B cell (primary cell): ENCODE data around the gene NUMB. TPM values are rescaled to one million over a fixed set of nuclear protein-coding genes. Genes with fewer than 3 reads are reported as not detected.

Source experiments
- ATAC-seq: fragments of 200-7000 bp; cut with Tn5 transposase; one replicate; pipeline ENCODE4 v1.10.0; 2021; ENCODE audit warnings: low read depth, mild to moderate bottlenecking, moderate number of reproducible peaks, moderate library complexity
- CTCF ChIA-PET: fragments of 350-600 bp; sonication (Branson Sonifier 250); formaldehyde crosslinking; loops from one replicate; lab custom pipeline; 2021; ENCODE audit warnings: antibody characterized with exemption, inconsistent platforms; lab: Charles Lee
- POLR2A ChIA-PET: fragments of 350-600 bp; sonication (Branson Sonifier 250); formaldehyde crosslinking; loops from one replicate; lab custom pipeline; 2021; ENCODE audit warnings: antibody characterized with exemption; lab: Charles Lee
- DNase-seq: peaks from one replicate; pipeline ENCODE4 v3.0.0; 2013
- H2AFZ ChIP-seq: 2 replicates; pipeline ENCODE4 v1.6.1; 2012; ENCODE audit warnings: mild to moderate bottlenecking, low read depth, low read length; ENCODE audit not compliant: insufficient read depth, poor library complexity, severe bottlenecking
- H3K27ac ChIP-seq, 2 donors: 1 replicate in 1 of 2; 2 replicates in 1 of 2; pipeline ENCODE4 v1.5.1; 2012 to 2013; ENCODE audit warnings: low read length in 2 of 2, mild to moderate bottlenecking in 2 of 2, moderate library complexity in 1 of 2
- H3K27me3 ChIP-seq, 4 experiments: fragments of 200-600 bp in 1 of 4; sonication (generic) in 1 of 4; replicated peaks in 1 of 4; 1 replicate in 2 of 4; 2 replicates in 2 of 4; pipeline versions ENCODE4 v1.6.1 to v1.7.0; 2013 to 2016; ENCODE audit warnings: low read length in 3 of 4, mild to moderate bottlenecking in 2 of 4, mixed read lengths in 1 of 4, moderate library complexity in 1 of 4; ENCODE audit not compliant: insufficient read depth in 4 of 4, control insufficient read depth in 3 of 4; ENCODE audit errors: control extremely low read depth in 1 of 4
- H3K36me3 ChIP-seq, 2 experiments: replicated peaks in 1 of 2; 1 replicate in 1 of 2; 2 replicates in 1 of 2; pipeline versions ENCODE4 v1.6.1 to v1.7.1; 2013; ENCODE audit warnings: low read length in 1 of 2; ENCODE audit not compliant: insufficient read depth in 2 of 2, control insufficient read depth in 1 of 2; ENCODE audit errors: control extremely low read depth in 1 of 2, extremely low read depth in 1 of 2
- H3K4me1 ChIP-seq, 2 donors: fragments of 200-600 bp in 1 of 2; sonication (generic) in 1 of 2; 1 replicate in 1 of 2; 2 replicates in 1 of 2; pipeline versions ENCODE4 v1.5.1 to v1.6.1; 2013 to 2017; ENCODE audit warnings: low read length in 2 of 2; ENCODE audit not compliant: control insufficient read depth in 2 of 2, insufficient read depth in 2 of 2
- H3K4me2 ChIP-seq: replicated peaks from 2 replicates; pipeline ENCODE3; 2012; ENCODE audit warnings: mild to moderate bottlenecking, low read depth, low read length; ENCODE audit not compliant: poor library complexity, severe bottlenecking
- H3K4me3 ChIP-seq, 5 experiments: fragments of 200-600 bp in 1 of 5; sonication (generic) in 1 of 5; 1 replicate in 3 of 5; 2 replicates in 2 of 5; pipeline versions ENCODE4 v1.5.1 to v1.7.0; 2011 to 2016; ENCODE audit warnings: low read length in 4 of 5, mild to moderate bottlenecking in 4 of 5, low read depth in 2 of 5, control low read depth in 1 of 5, moderate library complexity in 1 of 5; ENCODE audit not compliant: insufficient read depth in 1 of 5; ENCODE audit errors: control extremely low read depth in 1 of 5, extremely low read depth in 1 of 5
- H3K79me2 ChIP-seq: fragments of 200-600 bp; sonication (generic); one replicate; pipeline ENCODE4 v1.6.0; 2016; ENCODE audit warnings: low read length; ENCODE audit not compliant: control insufficient read depth, insufficient read depth
- H3K9ac ChIP-seq: fragments of 200-600 bp; sonication (generic); 2 replicates; pipeline ENCODE4 v1.6.1; 2017; ENCODE audit warnings: mild to moderate bottlenecking, low read length, moderate library complexity
- H3K9me3 ChIP-seq, 3 donors: one replicate each; pipeline versions ENCODE4 v1.6.1 to v1.7.1; 2013; ENCODE audit warnings: low read length in 2 of 3; ENCODE audit not compliant: control insufficient read depth in 2 of 3, insufficient read depth in 1 of 3; ENCODE audit errors: control extremely low read depth in 1 of 3
- H4K20me1 ChIP-seq: 2 replicates; pipeline ENCODE4 v1.6.0; 2012; ENCODE audit warnings: mild to moderate bottlenecking, low read length; ENCODE audit not compliant: insufficient read depth, control insufficient read depth, poor library complexity, severe bottlenecking
- H3K27ac Mint-ChIP-seq: one replicate; pipeline ENCODE4 v1.8.0; 2021; ENCODE audit warnings: mixed read lengths
- H3K27me3 Mint-ChIP-seq: one replicate; pipeline ENCODE4 v1.8.0; 2021; ENCODE audit warnings: mixed read lengths
- H3K4me1 Mint-ChIP-seq: one replicate; pipeline ENCODE4 v1.8.0; 2021; ENCODE audit warnings: mixed read lengths
- H3K4me3 Mint-ChIP-seq: one replicate; pipeline ENCODE4 v1.8.0; 2021; ENCODE audit warnings: mixed read lengths
- H3K9me3 Mint-ChIP-seq: one replicate; pipeline ENCODE4 v1.8.0; 2022; ENCODE audit warnings: mixed read lengths; ENCODE audit not compliant: insufficient read depth
- CTCF ChIP-seq: fragments of 200-600 bp; IDR thresholded peaks from one replicate; pipeline ENCODE4 v1.8.0; 2022; ENCODE audit warnings: antibody characterized with exemption, mild to moderate bottlenecking
- EZH2 ChIP-seq: IDR thresholded peaks from 2 replicates; pipeline ENCODE4 v1.6.1; 2012; ENCODE audit warnings: borderline replicate concordance, low read depth, mild to moderate bottlenecking, moderate library complexity, low read length; ENCODE audit not compliant: insufficient read depth, poor library complexity, severe bottlenecking
- WGBS: methylation state at CpG from one replicate; pipeline ENCODE4 v1.1.5; 2013; ENCODE audit warnings: missing lambda C conversion rate; ENCODE audit not compliant: insufficient coverage; 5-methylcytosine and 5-hydroxymethylcytosine counted together
- intact Hi-C: fragments of 100-400 bp; cut with micrococcal nuclease; formaldehyde crosslinking; loops from one replicate; pipeline ENCODE4 v1.10.0; 2022
- polyA plus RNA-seq: library from polyadenylated mRNA; depleted of rRNA; stranded (reverse); fragments of >200 nt; gene quantifications from 2 replicates; pipeline ENCODE4 v1.2.3, GENCODE V29; 2012
- total RNA-seq, 2 donors: library from RNA; stranded (reverse); fragments of 120-200 nt in 1 of 2; gene quantifications; 1 replicate in 1 of 2; 2 replicates in 1 of 2; pipeline versions ENCODE4 v1.2.3 to v1.2.4, GENCODE V29; 2013 to 2022

Gene NUMB
- total and polyA plus RNA-seq, 2 donors (not counting 1 experiment from before 2014, with no cell fraction given) = 63.4 to 102 TPM

GRCh38 chr14:73422515-73422914 lies 35.8 kb downstream of the NUMB start:
- H3K4me3 ChIP-seq = no peak overlapping the region
- peaks cover 4 to 8% of the 10 kb centered on the region in 2 experiments for H3K36me3 ChIP-seq
- H3K4me2 ChIP-seq = peak overlapping the region; percentile 16
- H4K20me1 ChIP-seq = peaks cover 5% of the 10 kb centered on the region
- H3K4me1 Mint-ChIP-seq = peaks cover 42% of the 10 kb centered on the region
- H3K79me2 ChIP-seq = peaks cover 96% of the 10 kb centered on the region
- no peaks in the 10 kb centered on the region for H3K9me3 ChIP-seq
- no peak for TF ChIP-seq EZH2
- no peak for TF ChIP-seq CTCF
- H3K4me1 ChIP-seq = peaks cover 29 to 33% of the 10 kb centered on the region in 2 donors
- WGBS = 63% methylated on average over 1 of the region's 4 CpGs
- H3K4me3 Mint-ChIP-seq = peak overlapping the region; percentile 30
- H2AFZ ChIP-seq = no peak overlapping the region
- no peaks in the 10 kb centered on the region for H3K9me3 Mint-ChIP-seq
- intact Hi-C loops = loop anchor here (5.0 kb wide), 1 partner anchor 35 kb away; the partner anchor contains the start of gene NUMB
- DNase-seq (no peak), ATAC-seq (no peak)
- CTCF ChIA-PET = interaction anchor here (0.7 to 0.8 kb wide), 2 partner anchors 15 to 127 kb away, joined by 3 to 4 read pairs; no protein-coding TSS in a partner anchor
- no peak overlapping the region for H3K9ac ChIP-seq
- no peak overlapping the region for H3K27ac ChIP-seq
- H3K27me3 ChIP-seq = no peaks in the 10 kb centered on the region
- no peaks in the 10 kb centered on the region for H3K27me3 Mint-ChIP-seq
- POLR2A ChIA-PET = interaction anchor here (1.4 kb wide), 1 partner anchor 38 kb away, joined by 8 read pairs; no protein-coding TSS in a partner anchor
- H3K27ac Mint-ChIP-seq = peak overlapping the region; percentile 66

- 100% methylated on average over 1 of the region's 3 CpGs for WGBS
- ATAC-seq = no peak
Measured at GRCh38 chr14:73418227-73418626, 40.1 kb downstream of the NUMB start.

More at GRCh38 chr14:73418227-73418626, 40.1 kb downstream of the NUMB start:
- Histone ChIP-seq H3K9ac (no peak overlapping the region), H4K20me1 (peaks cover 5% of the 10 kb centered on the region), H3K4me3 (no peak overlapping the region), H3K9me3 (no peaks in the 10 kb centered on the region), H3K4me1 (peaks cover 25 to 39% of the 10 kb centered on the region in 2 donors), H3K27ac (no peak overlapping the region), H3K36me3 (peaks cover 4 to 12% of the 10 kb centered on the region in 2 experiments), H2AFZ (no peak overlapping the region), H3K79me2 (peaks cover 92% of the 10 kb centered on the region), H3K4me2 (no peak overlapping the region), H3K27me3 (no peaks in the 10 kb centered on the region)
- TF ChIP-seq CTCF = no peak
- TF ChIP-seq EZH2 = no peak
- no peak overlapping the region for H3K27ac Mint-ChIP-seq
- ChIA-PET CTCF (no interaction called here), POLR2A (no interaction called here)
- no peak for DNase-seq
- H3K27me3 Mint-ChIP-seq = no peaks in the 10 kb centered on the region
- intact Hi-C loops = no loop called here
- no peak overlapping the region for H3K4me3 Mint-ChIP-seq
- peaks cover 43% of the 10 kb centered on the region for H3K4me1 Mint-ChIP-seq
- H3K9me3 Mint-ChIP-seq = no peaks in the 10 kb centered on the region
